IPS DF 6.9 (cell line): ENCODE data around the gene SCN9A.
"Not testable (repeated sequence)": the region's sequence is repeated elsewhere in the genome, so short reads cannot be mapped to it uniquely, and the experiment has no call there.

Source experiments
- DNase-seq: peaks from one replicate; pipeline ENCODE4 v3.0.0-alpha.2; 2013; ENCODE audit warnings: low read depth, low spot score
- H3K27ac ChIP-seq: one replicate; pipeline ENCODE4 v1.5.1; 2013; ENCODE audit warnings: low read length, control low read depth
- H3K27me3 ChIP-seq: 2 replicates; pipeline ENCODE4 v1.6.1; 2013; ENCODE audit warnings: mild to moderate bottlenecking, low read length; ENCODE audit not compliant: control insufficient read depth, insufficient read depth
- H3K36me3 ChIP-seq: 2 replicates; pipeline ENCODE4 v1.6.1; 2013; ENCODE audit warnings: low read length; ENCODE audit not compliant: control insufficient read depth, insufficient read depth
- H3K4me1 ChIP-seq: 2 replicates; pipeline ENCODE4 v1.6.1; 2013; ENCODE audit warnings: low read length; ENCODE audit not compliant: control insufficient read depth, insufficient read depth
- H3K4me3 ChIP-seq: 2 replicates; pipeline ENCODE4 v1.5.1; 2013; ENCODE audit warnings: mild to moderate bottlenecking, low read length
- H3K9me3 ChIP-seq: 2 replicates; pipeline ENCODE4 v1.6.1; 2013; ENCODE audit warnings: low read length, inconsistent platforms; ENCODE audit not compliant: control insufficient read depth, insufficient read depth
- WGBS: extraction: QIAGEN DNeasy Blood & Tissue Kit; methylation state at CpG from one replicate; pipeline ENCODE4 v1.1.7; 2013; ENCODE audit warnings: mixed read lengths, missing lambda C conversion rate; ENCODE audit not compliant: insufficient read length, insufficient coverage; 5-methylcytosine and 5-hydroxymethylcytosine counted together

The SCN9A gene

GRCh38 chr2:166335284-166335683, 40.5 kb downstream of the SCN9A start:
- no peaks in the 10 kb centered on the region for H3K4me1 ChIP-seq
- H3K4me3 ChIP-seq: no peak overlapping the region
- DNase-seq: no peak
- no peak overlapping the region for H3K27ac ChIP-seq
- H3K27me3 ChIP-seq: no peaks in the 10 kb centered on the region
- WGBS: no CpG with 5 or more reads among the region's 3 CpGs
- H3K36me3 ChIP-seq: no peaks in the 10 kb centered on the region
- H3K9me3 ChIP-seq: no peaks in the 10 kb centered on the region

- Histone ChIP-seq H3K27me3 (no peaks in the 10 kb centered on the region), H3K36me3 (no peaks in the 10 kb centered on the region), H3K4me3 (no peak overlapping the region), H3K27ac (no peak overlapping the region), H3K4me1 (no peaks in the 10 kb centered on the region), H3K9me3 (no peaks in the 10 kb centered on the region)
- no peak for DNase-seq
These were observed 40.9 kb downstream of the SCN9A start for GRCh38 chr2:166334805-166335204.

- no peak for DNase-seq
- H3K9me3 ChIP-seq: no peaks in the 10 kb centered on the region
- WGBS: no CpG with 5 or more reads among the region's 2 CpGs
- no peaks in the 10 kb centered on the region for H3K36me3 ChIP-seq
- no peak overlapping the region for H3K4me3 ChIP-seq
- H3K27ac ChIP-seq: no peak overlapping the region
- no peaks in the 10 kb centered on the region for H3K4me1 ChIP-seq
- H3K27me3 ChIP-seq: no peaks in the 10 kb centered on the region
These were observed 41.9 kb downstream of the SCN9A start for GRCh38 chr2:166333801-166334200.

GRCh38 chr2:166332106-166332505, 43.6 kb downstream of the SCN9A start:
- no peaks in the 10 kb centered on the region for H3K27me3 ChIP-seq
- DNase-seq: no peak
- H3K4me1 ChIP-seq: no peaks in the 10 kb centered on the region
- H3K27ac ChIP-seq: no peak overlapping the region
- no peaks in the 10 kb centered on the region for H3K36me3 ChIP-seq
- no peak overlapping the region for H3K4me3 ChIP-seq
- no peaks in the 10 kb centered on the region for H3K9me3 ChIP-seq

GRCh38 chr2:166331468-166331867, 44.3 kb downstream of the SCN9A start:
- H3K27ac ChIP-seq: no peak overlapping the region
- no peaks in the 10 kb centered on the region for H3K36me3 ChIP-seq
- WGBS: no CpG with 5 or more reads among the region's 1 CpG
- DNase-seq: no peak
- no peaks in the 10 kb centered on the region for H3K27me3 ChIP-seq
- H3K9me3 ChIP-seq: no peaks in the 10 kb centered on the region
- no peak overlapping the region for H3K4me3 ChIP-seq
- no peaks in the 10 kb centered on the region for H3K4me1 ChIP-seq

GRCh38 chr2:166329465-166329864, 46.3 kb downstream of the SCN9A start:
- DNase-seq: no peak

GRCh38 chr2:166328147-166328546, 47.6 kb downstream of the SCN9A start:
- Histone ChIP-seq H3K4me1 (no peaks in the 10 kb centered on the region), H3K9me3 (no peaks in the 10 kb centered on the region), H3K36me3 (no peaks in the 10 kb centered on the region), H3K27me3 (no peaks in the 10 kb centered on the region), H3K27ac (no peak overlapping the region), H3K4me3 (no peak overlapping the region)
- no peak for DNase-seq
- WGBS: no CpG with 5 or more reads among the region's 3 CpGs

More at GRCh38 chr2:166329465-166329864, 46.3 kb downstream of the SCN9A start:
- Histone ChIP-seq H3K36me3 (no peaks in the 10 kb centered on the region), H3K27ac (no peak overlapping the region), H3K4me1 (no peaks in the 10 kb centered on the region), H3K4me3 (no peak overlapping the region), H3K27me3 (no peaks in the 10 kb centered on the region), H3K9me3 (no peaks in the 10 kb centered on the region)

- Histone ChIP-seq H3K9me3 (no peaks in the 10 kb centered on the region), H3K4me1 (no peaks in the 10 kb centered on the region), H3K36me3 (no peaks in the 10 kb centered on the region), H3K4me3 (no peak overlapping the region), H3K27ac (no peak overlapping the region), H3K27me3 (no peaks in the 10 kb centered on the region)
- WGBS: no CpG with 5 or more reads among the region's 3 CpGs
- no peak for DNase-seq
These were observed 54.7 kb downstream of the SCN9A start for GRCh38 chr2:166321076-166321475.

- DNase-seq: no peak
- no peaks in the 10 kb centered on the region for H3K36me3 ChIP-seq
- no peaks in the 10 kb centered on the region for H3K9me3 ChIP-seq
- no peak overlapping the region for H3K27ac ChIP-seq
- no peaks in the 10 kb centered on the region for H3K4me1 ChIP-seq
- H3K27me3 ChIP-seq: no peaks in the 10 kb centered on the region
- no CpG with 5 or more reads among the region's 5 CpGs for WGBS
- no peak overlapping the region for H3K4me3 ChIP-seq
These were observed 61.6 kb downstream of the SCN9A start for GRCh38 chr2:166314022-166314759.

- not testable (repeated sequence) for H3K9me3 ChIP-seq, H3K27me3 ChIP-seq, H3K4me1 ChIP-seq, H3K27ac ChIP-seq, DNase-seq, H3K4me3 ChIP-seq, H3K36me3 ChIP-seq
- WGBS: no CpG with 5 or more reads among the region's 2 CpGs
These were observed 62.9 kb downstream of the SCN9A start for GRCh38 chr2:166312863-166313262.

GRCh38 chr2:166307326-166307725, 68.4 kb downstream of the SCN9A start:
- Histone ChIP-seq H3K4me3 (no peak overlapping the region), H3K4me1 (no peaks in the 10 kb centered on the region), H3K27me3 (no peaks in the 10 kb centered on the region), H3K9me3 (no peaks in the 10 kb centered on the region), H3K27ac (no peak overlapping the region), H3K36me3 (no peaks in the 10 kb centered on the region)
- WGBS: no CpG with 5 or more reads among the region's 3 CpGs
- no peak for DNase-seq
